H1 (cell line): ENCODE results near the gene TNP2. TPM values are rescaled to one million over a fixed set of nuclear protein-coding genes. Genes with fewer than 3 reads are reported as not detected.

ENCODE experiments used
- CTCF ChIA-PET: fragments of 300-600 bp; sonication (Branson Sonifier 250); formaldehyde crosslinking; loops from one replicate; lab custom pipeline; 2021; ENCODE audit not compliant: partially characterized antibody; lab: Charles Lee
- POLR2A ChIA-PET: fragments of 300-600 bp; sonication (Branson Sonifier 250); formaldehyde crosslinking; loops from one replicate; lab custom pipeline; 2021; ENCODE audit warnings: inconsistent platforms; ENCODE audit not compliant: partially characterized antibody; lab: Charles Lee
- DNase-seq, 2 experiments: peaks; one replicate each; pipeline versions ENCODE4 v3.0.0 to v3.0.0-alpha.2; 2010 to 2022; ENCODE audit warnings: low spot score in 2 of 2, low read depth in 1 of 2, mixed read lengths in 1 of 2
- FAIRE-seq: peaks from 2 replicates; lab custom pipeline; 2011; peaks lifted over from hg19 to GRCh38; lab: Jason Lieb, UNC
- H2AFZ ChIP-seq: 2 replicates; pipeline ENCODE4 v1.8.1; 2012; ENCODE audit warnings: low read length, inconsistent platforms
- H2AK5ac ChIP-seq: 2 replicates; pipeline ENCODE4 v1.6.1; 2013; ENCODE audit warnings: low read depth, low read length
- H2BK120ac ChIP-seq: replicated peaks from 2 replicates; pipeline ENCODE3; 2013; ENCODE audit warnings: low read depth, low read length, inconsistent platforms
- H2BK12ac ChIP-seq: 2 replicates; pipeline ENCODE4 v1.6.1; 2013; ENCODE audit warnings: low read depth, low read length
- H2BK15ac ChIP-seq: 2 replicates; pipeline ENCODE4 v1.6.1; 2013; ENCODE audit warnings: low read length
- H2BK20ac ChIP-seq: 2 replicates; pipeline ENCODE4 v1.6.1; 2013; ENCODE audit warnings: low read length
- H2BK5ac ChIP-seq: 2 replicates; pipeline ENCODE4 v1.6.1; 2013; ENCODE audit warnings: low read depth, low read length
- H3K14ac ChIP-seq: 2 replicates; pipeline ENCODE4 v1.6.1; 2013; ENCODE audit warnings: inconsistent platforms; ENCODE audit not compliant: insufficient read length
- H3K18ac ChIP-seq: 2 replicates; pipeline ENCODE4 v1.6.1; 2013; ENCODE audit warnings: low read length; ENCODE audit errors: extremely low read depth
- H3K23ac ChIP-seq: 2 replicates; pipeline ENCODE4 v1.6.1; 2013; ENCODE audit warnings: inconsistent platforms; ENCODE audit not compliant: insufficient read length
- H3K23me2 ChIP-seq: 2 replicates; pipeline ENCODE4 v1.6.1; 2013; ENCODE audit warnings: low read depth, low read length
- H3K27ac ChIP-seq: 2 replicates; pipeline ENCODE4 v1.6.1; 2011; ENCODE audit warnings: low read depth, low read length, inconsistent platforms
- H3K27me3 ChIP-seq, 4 experiments: replicated peaks in 1 of 4; 1 replicate in 1 of 4; 2 replicates in 3 of 4; pipeline versions ENCODE4 v1.6.1 to v1.8.1; 2011 to 2013; ENCODE audit warnings: low read length in 3 of 4, mild to moderate bottlenecking in 3 of 4, inconsistent platforms in 2 of 4, mixed read lengths in 2 of 4, moderate library complexity in 1 of 4; ENCODE audit not compliant: control insufficient read depth in 3 of 4, insufficient read depth in 3 of 4; ENCODE audit errors: extremely low read depth in 1 of 4
- H3K36me3 ChIP-seq, 4 experiments: 2 replicates each; pipeline versions ENCODE4 v1.6.1 to v1.8.1; 2011 to 2013; ENCODE audit warnings: mild to moderate bottlenecking in 4 of 4, low read length in 3 of 4, moderate library complexity in 2 of 4, control low read depth in 1 of 4, inconsistent platforms in 1 of 4; ENCODE audit not compliant: insufficient read depth in 4 of 4, control insufficient read depth in 2 of 4
- H3K4ac ChIP-seq: replicated peaks from 2 replicates; pipeline ENCODE3; 2013; ENCODE audit warnings: low read length, low read depth, mixed read lengths, inconsistent platforms; ENCODE audit not compliant: insufficient read length
- H3K4me1 ChIP-seq, 4 experiments: replicated peaks in 1 of 4; 1 replicate in 1 of 4; 2 replicates in 3 of 4; pipeline versions ENCODE4 v1.6.1 to v1.8.1; 2011 to 2013; ENCODE audit warnings: low read length in 3 of 4, inconsistent platforms in 2 of 4, mixed read lengths in 1 of 4; ENCODE audit not compliant: insufficient read depth in 4 of 4, control insufficient read depth in 3 of 4
- H3K4me2 ChIP-seq, 2 experiments: 2 replicates each; pipeline versions ENCODE4 v1.6.1 to v1.8.1; 2011 to 2013; ENCODE audit warnings: low read depth in 2 of 2, low read length in 2 of 2, control low read depth in 1 of 2, inconsistent platforms in 1 of 2, mild to moderate bottlenecking in 1 of 2; ENCODE audit not compliant: insufficient read depth in 1 of 2
- H3K4me3 ChIP-seq, 4 experiments: fragments of 200-600, 300-600 bp in 1 of 4; sonication (generic), shearing (Covaris generic), sonication (Bioruptor Twin) in 1 of 4; 2 replicates each; pipeline versions ENCODE4 v1.5.1 to v1.8.1; 2011 to 2016; ENCODE audit warnings: low read length in 4 of 4, low read depth in 3 of 4, control low read depth in 2 of 4, inconsistent platforms in 2 of 4, mild to moderate bottlenecking in 2 of 4, mixed read lengths in 1 of 4, moderate library complexity in 1 of 4; ENCODE audit not compliant: insufficient read depth in 2 of 4; ENCODE audit errors: extremely low read depth in 1 of 4
- H3K56ac ChIP-seq: replicated peaks from 2 replicates; pipeline ENCODE3; 2013; ENCODE audit warnings: low read depth, mild to moderate bottlenecking, mixed read lengths, low read length, inconsistent platforms; ENCODE audit not compliant: insufficient read length
- H3K79me1 ChIP-seq: 2 replicates; pipeline ENCODE4 v1.6.1; 2013; ENCODE audit warnings: low read depth, low read length, control low read depth
- H3K79me2 ChIP-seq, 2 experiments: 2 replicates each; pipeline versions ENCODE4 v1.6.1 to v1.8.1; 2012 to 2013; ENCODE audit warnings: low read length in 2 of 2, mild to moderate bottlenecking in 2 of 2, inconsistent platforms in 1 of 2; ENCODE audit not compliant: insufficient read depth in 2 of 2, control insufficient read depth in 1 of 2
- H3K9ac ChIP-seq, 4 experiments: replicated peaks in 1 of 4; 1 replicate in 1 of 4; 2 replicates in 3 of 4; pipeline versions ENCODE4 v1.6.1 to v1.8.1; 2011 to 2013; ENCODE audit warnings: low read depth in 3 of 4, low read length in 3 of 4, control low read depth in 2 of 4, mild to moderate bottlenecking in 2 of 4, moderate library complexity in 2 of 4, inconsistent platforms in 1 of 4; ENCODE audit errors: extremely low read depth in 1 of 4
- H3K9me3 ChIP-seq, 2 experiments: 2 replicates each; pipeline versions ENCODE4 v1.6.1 to v1.8.1; 2012 to 2013; ENCODE audit warnings: mild to moderate bottlenecking in 2 of 2, moderate library complexity in 2 of 2, control low read depth in 1 of 2, inconsistent platforms in 1 of 2, low read depth in 1 of 2, low read length in 1 of 2, mixed read lengths in 1 of 2; ENCODE audit not compliant: insufficient read depth in 2 of 2
- H4K20me1 ChIP-seq, 2 experiments: replicated peaks in 1 of 2; 2 replicates each; pipeline versions ENCODE3 to v1.8.1; 2011 to 2013; ENCODE audit warnings: inconsistent platforms in 2 of 2, low read length in 2 of 2, mild to moderate bottlenecking in 1 of 2; ENCODE audit not compliant: insufficient read depth in 2 of 2, control insufficient read depth in 1 of 2
- H4K5ac ChIP-seq: 2 replicates; pipeline ENCODE4 v1.6.1; 2013; ENCODE audit warnings: low read length, low read depth, mixed read lengths, inconsistent platforms; ENCODE audit not compliant: insufficient read length
- H4K8ac ChIP-seq: 2 replicates; pipeline ENCODE4 v1.8.0; 2013; ENCODE audit warnings: mild to moderate bottlenecking, moderate library complexity, low read length, inconsistent platforms; ENCODE audit not compliant: insufficient read depth; ENCODE audit errors: extremely low read depth
- H4K91ac ChIP-seq: replicated peaks from 2 replicates; pipeline ENCODE3; 2013; ENCODE audit warnings: low read length, mixed read lengths, inconsistent platforms; ENCODE audit not compliant: insufficient read length
- ASH2L ChIP-seq: fragments of 200-600, 300-600 bp; sonication (generic); IDR thresholded peaks from one replicate; pipeline ENCODE4 v1.7.1; 2017; ENCODE audit warnings: low read length
- ATF3 ChIP-seq: IDR thresholded peaks from 2 replicates; pipeline ENCODE4 v1.6.1; 2011; ENCODE audit warnings: low read depth, mild to moderate bottlenecking, low read length; ENCODE audit not compliant: insufficient read depth
- BCL11A ChIP-seq, 2 experiments: IDR thresholded peaks; one replicate each; pipeline ENCODE4 v1.6.1; 2011; ENCODE audit warnings: low read depth in 2 of 2, low read length in 2 of 2, mild to moderate bottlenecking in 2 of 2
- CTBP2 ChIP-seq: IDR thresholded peaks from 2 replicates; pipeline ENCODE4 v1.7.0; 2011; ENCODE audit warnings: borderline replicate concordance, mild to moderate bottlenecking, moderate library complexity, mixed read lengths, low read length; ENCODE audit not compliant: insufficient read depth, insufficient read length
- KDM4A ChIP-seq: IDR thresholded peaks from one replicate; pipeline ENCODE4 v1.7.1; 2012; ENCODE audit warnings: low read depth, mild to moderate bottlenecking, moderate library complexity, low read length, inconsistent platforms; ENCODE audit not compliant: severe bottlenecking
- MAFK ChIP-seq: IDR thresholded peaks from 2 replicates; pipeline ENCODE4 v1.6.1; 2012; ENCODE audit warnings: low read depth, mild to moderate bottlenecking, improper control_type of control experiment, low read length
- NANOG ChIP-seq: IDR thresholded peaks from 2 replicates; pipeline ENCODE4 v1.6.1; 2011; ENCODE audit warnings: low read length, low read depth, mild to moderate bottlenecking, inconsistent platforms; ENCODE audit not compliant: insufficient read depth, poor library complexity, severe bottlenecking
- SIRT6 ChIP-seq: IDR thresholded peaks from one replicate; pipeline ENCODE4 v1.7.1; 2012; ENCODE audit warnings: low read length, inconsistent platforms
- SP1 ChIP-seq: IDR thresholded peaks from 2 replicates; pipeline ENCODE4 v1.6.1; 2011; ENCODE audit warnings: low read depth, low read length
- SP4 ChIP-seq: IDR thresholded peaks from 2 replicates; pipeline ENCODE4 v1.6.1; 2012; ENCODE audit warnings: low read length, inconsistent platforms
- TAF1 ChIP-seq: IDR thresholded peaks from 2 replicates; pipeline ENCODE4 v1.6.1; 2011; ENCODE audit warnings: mild to moderate bottlenecking, low read depth, low read length
- TAF7 ChIP-seq: optimal IDR thresholded peaks from 2 replicates; pipeline ENCODE3; 2011; ENCODE audit warnings: low read depth, mild to moderate bottlenecking, inconsistent platforms, low read length, moderate library complexity, borderline replicate concordance
- TEAD4 ChIP-seq: IDR thresholded peaks from 2 replicates; pipeline ENCODE4 v1.6.1; 2012; ENCODE audit warnings: low read depth, low read length, inconsistent platforms, mixed read lengths
- WGBS, 2 experiments: shearing (Covaris generic) in 1 of 2; methylation state at CpG; one replicate each; pipeline versions ENCODE4 v1.1.6 to v1.1.7; 2013 to 2015; ENCODE audit warnings: low lambda C conversion rate in 2 of 2, mixed read lengths in 2 of 2, inconsistent platforms in 1 of 2, low coverage in 1 of 2, missing lambda C conversion rate in 1 of 2; ENCODE audit not compliant: insufficient replicate concordance in 2 of 2, insufficient coverage in 1 of 2, insufficient read length in 1 of 2; ENCODE audit errors: extremely low coverage in 1 of 2, missing lambda C conversion rate in 1 of 2; 5-methylcytosine and 5-hydroxymethylcytosine counted together
- polyA plus RNA-seq, 7 experiments: library from polyadenylated mRNA; depleted of rRNA in 3 of 7; stranded (reverse) in 5 of 7; unstranded in 2 of 7; fragments of >200 nt in 5 of 7; fragments of 200-250 nt in 2 of 7; gene quantifications; 1 replicate in 5 of 7; 2 replicates in 1 of 7; 4 replicates in 1 of 7; pipeline versions ENCODE4 v1.2.1 to v1.2.3, GENCODE V29; 2011 to 2013; ENCODE audit warnings: missing spikeins in 2 of 7, mixed read lengths in 2 of 7
- total RNA-seq: library from RNA; stranded (reverse); fragmentation: NEBNext Ultra II Directional; extraction: Animal tissue kit (Norgen Biotek cat#: 25700); gene quantifications from 2 replicates; pipeline ENCODE4 v1.2.1, GENCODE V29; 2021

The TNP2 gene
- total and polyA plus RNA-seq, 2 of the 8 experiments (the other 6 are each of a cell fraction or from before 2014, with no cell fraction given), result not detected

GRCh38 chr16:11274964-11275363, 5.8 kb upstream of the TNP2 start:
- Histone ChIP-seq H4K5ac (no peak overlapping the region), H3K79me1 (no peaks in the 10 kb centered on the region), H2BK5ac (no peak overlapping the region), H2BK20ac (no peak overlapping the region; the same call in 1 of the 2 replicates), H2AFZ (no peak overlapping the region), H2AK5ac (no peak overlapping the region), H2BK120ac (no peak overlapping the region), H3K9me3 (no peaks in the 10 kb centered on the region), H3K36me3 (no peaks in the 10 kb centered on the region), H3K4ac (no peak overlapping the region), H4K91ac (no peak overlapping the region), H3K18ac (no peak overlapping the region), H3K56ac (no peak overlapping the region), H3K4me2 (no peak overlapping the region), H2BK15ac (no peak overlapping the region), H2BK12ac (peak overlapping the region; percentile 22; the same call in 1 of the 2 replicates), H3K27ac (no peak overlapping the region), H4K20me1 (no peaks in the 10 kb centered on the region), H3K23ac (no peak overlapping the region), H3K4me3 (no peak overlapping the region), H4K8ac (no peak overlapping the region), H3K79me2 (no peaks in the 10 kb centered on the region), H3K23me2 (no peaks in the 10 kb centered on the region), H3K4me1 (peaks cover 0 to 5% (median 0%) of the 10 kb centered on the region in 4 experiments; a peak in 2 of 7 replicates), H3K14ac (no peak overlapping the region), H3K9ac (no peak overlapping the region), H3K27me3 (no peaks in the 10 kb centered on the region)
- DNase-seq, result no peak
- CTCF ChIA-PET, result interaction anchor here (1.0 to 1.2 kb wide), 2 partner anchors 18 to 23 kb away, joined by 3 to 5 read pairs; partner anchors contain the start of gene SOCS1
- POLR2A ChIA-PET, result interaction anchor here (0.6 to 1.1 kb wide), 2 partner anchors 19 to 51 kb away, joined by 3 to 4 read pairs; partner anchors contain the start of gene SOCS1
- WGBS, 2 experiments, result 90% methylated on average over 7 of the region's 7 CpGs; no CpG with 5 or more reads in 1 of the 2 experiments
- no peak for FAIRE-seq
- TF ChIP-seq TAF1 (no peak), TAF7 (no peak), ATF3 (no peak), MAFK (no peak), BCL11A (IDR thresholded peaks at IDR 0.05; ENCODE audit: low read depth in 2 of 2, low read length in 2 of 2) (no peak), CTBP2 (no peak), KDM4A (no peak), TEAD4 (no peak), NANOG (no peak), SIRT6 (no peak), SP4 (no peak), SP1 (no peak), ASH2L (no peak)
